Measurements from ENCODE around the gene ZNF736.
"Not testable (repeated sequence)": the region's sequence is repeated elsewhere in the genome, so short reads cannot be mapped to it uniquely, and the experiment has no call there.

ZNF736 gene

DNA sequence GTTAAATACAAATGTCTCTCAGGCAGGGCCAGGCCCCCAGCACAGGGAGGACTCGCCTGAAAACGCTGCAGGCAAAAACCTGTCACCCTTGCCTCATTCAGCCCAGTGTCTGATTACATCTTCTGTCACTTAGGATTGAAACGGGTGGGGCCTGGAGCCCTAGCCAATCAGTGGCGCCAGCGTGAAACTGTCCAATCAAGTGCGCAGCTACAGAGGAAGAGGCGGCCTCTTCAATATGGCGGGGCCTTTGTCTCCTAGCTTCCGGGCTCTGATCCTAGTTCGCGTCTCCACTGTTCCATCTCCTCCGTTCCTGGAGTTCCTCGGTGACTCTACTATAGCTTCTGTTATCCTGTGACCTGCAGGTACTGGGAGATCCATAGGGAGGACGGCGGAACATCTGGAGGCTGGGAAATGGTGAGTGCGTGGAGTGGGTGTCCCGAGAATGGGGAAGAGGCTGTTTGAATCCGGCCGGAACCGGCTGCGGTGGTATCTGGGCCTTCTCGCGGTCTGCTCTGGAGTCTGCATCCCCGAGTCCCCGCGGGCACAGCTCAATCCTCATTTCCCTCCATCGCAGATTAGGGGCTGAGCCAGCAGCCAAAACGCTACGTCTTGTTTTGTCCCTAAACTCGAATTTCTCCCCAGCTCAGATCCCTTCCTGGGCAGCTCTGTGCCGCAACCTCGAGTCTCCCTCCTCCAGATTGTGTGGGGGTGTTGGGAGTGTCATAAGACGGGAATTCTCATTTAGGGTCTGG is at the start of gene ZNF736:
ZNF736 (plus strand) TSS at position 222 of the 752 bp plus-strand sequence; CDS start at position 412, 190 bp downstream.
- peak; percentile 97 for DNase-seq (ENCODE audit: low read depth, low spot score)

- DNase-seq (ENCODE audit: low read depth, low spot score), result no peak
Measured at GRCh38 chr7:64266341-64266919, 47.3 kb upstream of the ZNF736 start.

GRCh38 chr7:64277630-64278029 is 36.1 kb upstream of the ZNF736 start:
- DNase-seq (ENCODE audit: low read depth, low spot score), result no peak

DNA sequence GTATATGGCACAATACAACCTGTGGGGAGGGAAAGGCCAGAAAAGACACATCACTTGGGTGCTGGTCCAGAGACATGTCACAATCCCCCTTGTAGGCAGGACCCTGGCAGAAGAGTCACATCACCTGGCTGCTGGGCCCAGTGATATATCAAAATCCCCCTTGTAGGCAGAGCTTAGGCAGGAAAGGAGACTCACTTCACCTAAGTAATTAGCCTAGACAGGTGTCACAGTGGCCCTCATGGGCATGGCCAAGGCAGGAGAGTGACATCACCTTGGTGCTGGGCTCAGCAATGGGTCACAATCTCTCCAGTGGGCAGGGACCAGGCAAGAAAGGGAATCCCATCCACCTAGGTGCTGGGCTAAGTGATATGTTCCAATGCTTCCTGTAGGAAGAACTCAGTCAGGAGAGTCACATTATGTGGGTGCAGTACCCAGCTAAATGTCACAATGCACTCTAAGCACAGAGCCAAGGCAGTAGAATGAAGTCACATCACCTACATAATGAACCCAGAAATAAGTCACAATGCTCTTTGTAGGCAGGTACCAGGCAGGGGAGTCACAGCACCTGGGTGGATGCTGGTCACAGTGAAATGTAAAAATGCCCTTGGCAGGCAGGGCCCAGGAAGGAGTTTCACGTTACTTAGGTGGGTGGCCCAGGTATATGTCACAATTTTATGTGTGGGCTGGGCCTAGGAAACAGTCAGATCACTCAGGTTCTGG is 18.9 kb upstream of the ZNF736 start:
- DNase-seq (ENCODE audit: low read depth, low spot score), result no peak

GRCh38 chr7:64297418-64297817 is 16.3 kb upstream of the ZNF736 start:
- not testable (repeated sequence) for DNase-seq (ENCODE audit: low read depth, low spot score)

DNA sequence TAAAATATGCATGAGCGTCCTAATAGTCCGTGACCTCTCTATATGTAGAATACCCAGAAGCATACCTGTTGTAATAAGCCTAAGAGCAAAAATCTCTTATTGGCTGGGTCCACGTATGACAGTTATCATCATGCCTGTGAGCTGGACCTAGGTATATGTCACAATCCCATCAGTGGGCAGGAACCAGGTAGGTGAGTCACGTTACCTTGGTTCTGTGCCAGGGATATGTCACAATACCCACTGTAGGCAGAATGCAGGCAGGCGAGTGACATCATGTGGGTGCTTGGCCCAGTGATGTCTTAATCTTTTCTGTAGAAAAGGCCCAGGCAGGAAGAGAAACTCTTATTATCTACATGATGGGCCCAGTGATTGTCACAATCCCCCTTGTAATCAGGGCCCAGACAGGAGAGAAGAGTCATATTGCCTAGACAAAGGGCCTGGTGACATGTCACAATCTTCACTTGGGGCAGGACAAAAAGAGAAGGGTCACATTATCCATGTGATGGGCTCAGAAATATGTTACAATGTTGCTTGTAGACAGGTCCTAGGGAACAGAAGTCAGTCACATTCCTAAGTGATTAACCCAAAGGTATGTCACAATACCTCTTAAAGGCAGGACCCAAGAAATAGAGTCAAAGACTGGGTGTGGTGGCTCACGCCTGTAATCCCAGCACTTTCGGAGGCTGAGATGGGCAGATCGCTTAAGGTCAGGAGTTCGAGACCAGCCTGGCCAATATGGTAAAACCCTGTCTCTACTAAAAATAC is 12.9 kb upstream of the ZNF736 start:
- DNase-seq (ENCODE audit: low read depth, low spot score), result no peak

- DNase-seq (ENCODE audit: low read depth, low spot score), result peak; percentile 95
Measured at GRCh38 chr7:64307254-64308015, 6.3 kb upstream of the ZNF736 start.

GRCh38 chr7:64308016-64308270 is 5.8 kb upstream of the ZNF736 start:
- no peak for DNase-seq (ENCODE audit: low read depth, low spot score)

DNA sequence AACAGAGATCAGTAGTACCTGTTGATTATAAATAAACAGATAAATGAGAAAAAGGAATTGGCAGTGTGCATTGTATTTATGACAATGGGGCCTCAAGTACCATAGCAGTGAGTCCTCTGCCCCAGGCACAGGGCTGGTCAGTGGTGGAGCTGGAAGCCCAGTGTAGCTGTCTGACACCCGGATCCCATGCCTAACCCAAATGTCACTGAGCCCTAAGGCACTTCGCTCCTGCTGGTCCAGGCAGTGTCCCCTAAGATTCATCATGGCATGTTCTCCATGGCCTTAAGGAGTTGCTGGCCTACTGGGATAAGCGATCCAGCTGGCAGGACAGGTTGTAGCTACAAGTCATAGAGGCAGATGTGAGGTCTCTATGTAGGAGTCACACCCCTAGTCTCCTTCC is 3.3 kb upstream of the ZNF736 start:
- DNase-seq (ENCODE audit: low read depth, low spot score), result no peak

GRCh38 chr7:64312826-64313225 is 935 bp upstream of the ZNF736 start:
- DNase-seq (ENCODE audit: low read depth, low spot score), result no peak

GRCh38 chr7:64314566-64314965 is 805 bp downstream of the ZNF736 start:
- no peak for DNase-seq (ENCODE audit: low read depth, low spot score)

DNA sequence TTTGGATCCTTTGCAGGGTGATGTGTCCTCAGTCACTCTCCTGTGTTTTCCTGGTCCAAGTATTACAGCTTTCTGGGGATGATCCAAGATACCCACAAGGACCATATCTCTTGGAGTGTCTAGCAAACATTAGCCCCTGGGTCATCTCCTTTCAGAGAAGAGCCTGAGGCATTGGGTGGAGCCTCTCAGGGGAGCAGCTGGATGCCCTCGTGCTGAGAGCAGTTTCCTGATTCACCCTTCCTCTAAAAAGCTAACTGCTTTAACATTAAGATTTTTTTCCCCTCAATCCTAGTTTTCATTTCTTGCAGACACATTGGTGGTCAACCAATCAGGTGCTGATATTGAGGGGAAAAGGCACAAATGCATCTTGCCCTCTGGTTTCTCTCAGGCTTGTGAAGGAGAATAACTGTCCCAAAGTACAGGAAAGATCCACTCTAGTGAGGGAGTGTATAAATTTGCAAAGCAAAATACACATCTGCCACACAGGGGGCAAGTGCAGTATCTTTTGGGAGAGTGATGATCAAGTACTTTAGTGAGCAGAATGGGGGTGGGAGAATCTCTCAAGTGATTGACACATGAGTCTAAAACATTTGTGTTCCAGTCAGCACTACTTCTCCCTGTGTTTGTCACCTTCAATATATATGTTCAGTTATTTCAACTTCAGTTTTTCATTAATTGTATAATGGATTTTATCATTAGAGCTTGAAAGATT is 2.4 kb downstream of the ZNF736 start:
- not testable (repeated sequence) for DNase-seq (ENCODE audit: low read depth, low spot score)

DNA sequence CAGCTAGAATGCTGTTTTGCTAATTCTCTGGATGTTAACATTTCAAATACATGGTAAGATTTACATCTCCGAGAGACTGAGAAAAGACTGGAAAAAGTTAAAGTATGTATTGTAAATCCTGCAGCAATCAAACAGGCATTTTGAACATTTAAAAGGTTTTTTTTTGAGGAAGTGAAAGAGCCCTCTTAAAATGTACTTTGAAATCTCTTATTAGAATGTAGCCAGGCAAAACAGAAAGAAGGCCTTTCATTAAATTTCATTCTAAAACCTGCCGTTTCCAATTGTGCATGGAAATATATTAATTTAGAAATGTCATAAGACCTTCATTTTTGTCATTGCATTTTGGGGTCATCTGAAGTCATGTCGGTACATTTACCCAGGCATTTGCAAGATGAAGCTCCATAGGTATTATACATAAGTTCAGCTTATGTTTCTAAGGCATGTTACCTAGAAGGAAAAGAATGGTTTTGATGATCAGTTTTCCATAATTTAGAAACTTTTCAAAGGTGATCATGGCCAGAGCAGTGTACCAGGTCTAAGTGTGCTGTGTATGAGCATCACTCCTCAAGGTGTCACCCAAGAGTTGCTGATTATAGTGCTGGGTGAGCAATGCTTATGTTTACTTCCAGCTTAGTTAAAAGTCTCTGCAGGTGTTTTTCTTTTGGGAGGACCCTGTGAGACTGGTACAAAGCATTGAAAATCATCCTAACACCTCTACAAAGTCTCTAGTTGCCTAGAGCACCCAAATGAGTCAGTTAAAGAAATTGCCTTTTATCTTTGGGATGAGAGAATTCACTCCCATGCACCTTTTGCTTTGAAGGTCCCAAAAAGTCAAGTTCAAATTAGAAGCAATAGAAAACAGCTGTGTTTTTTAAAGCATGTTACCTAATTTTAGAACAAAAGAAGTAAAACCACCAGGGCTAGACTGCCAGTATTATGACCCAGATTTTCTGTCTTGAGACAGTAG is 7.1 kb downstream of the ZNF736 start:
- DNase-seq (ENCODE audit: low read depth, low spot score), result no peak

DNA sequence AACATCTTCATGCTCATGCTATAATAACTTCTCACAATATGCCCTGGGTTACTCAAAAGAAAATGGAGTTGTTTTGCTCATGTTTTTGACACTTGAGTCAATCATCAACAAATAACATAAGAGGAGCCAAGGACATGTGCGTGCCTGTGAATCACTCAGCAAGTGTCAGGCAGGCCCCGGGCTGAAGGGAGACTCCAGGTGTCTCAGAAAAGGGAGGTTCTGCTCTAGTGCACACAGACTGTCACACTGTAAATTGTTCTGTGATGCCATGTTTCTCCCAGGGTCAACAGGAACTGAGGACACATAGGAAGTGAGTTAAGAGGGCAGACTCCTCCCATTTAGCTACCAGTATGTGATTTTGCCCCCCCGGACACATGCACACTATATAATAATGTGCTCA is 10.4 kb downstream of the ZNF736 start:
- DNase-seq (ENCODE audit: low read depth, low spot score), result not testable (repeated sequence)

- not testable (repeated sequence) for DNase-seq (ENCODE audit: low read depth, low spot score)
Measured at GRCh38 chr7:64348713-64349210, 35.0 kb downstream of the ZNF736 start.

DNA sequence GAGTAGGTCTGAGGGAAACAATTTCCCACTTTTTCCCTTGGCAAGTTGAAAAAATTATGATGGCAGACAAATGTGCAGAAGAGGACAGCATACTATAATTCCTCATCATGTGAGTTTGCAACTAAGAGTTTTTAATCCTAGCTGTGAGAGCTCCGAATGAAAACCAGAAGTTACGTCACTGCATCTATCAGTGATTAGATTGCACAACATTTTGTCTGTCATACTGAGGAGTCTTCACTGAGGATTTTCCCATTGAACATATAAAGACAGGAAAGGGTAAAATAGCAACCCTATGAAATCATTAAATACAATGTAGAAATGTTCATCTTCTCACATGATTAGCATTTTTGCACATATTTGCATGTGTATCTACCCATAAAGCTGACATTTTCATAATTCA is 45.8 kb downstream of the ZNF736 start:
- no peak for DNase-seq (ENCODE audit: low read depth, low spot score)

GRCh38 chr7:64371116-64371515 is 57.4 kb downstream of the ZNF736 start:
- DNase-seq (ENCODE audit: low read depth, low spot score), result no peak

GRCh38 chr7:64373017-64373416 is 59.3 kb downstream of the ZNF736 start:
- no peak for DNase-seq (ENCODE audit: low read depth, low spot score)

DNA sequence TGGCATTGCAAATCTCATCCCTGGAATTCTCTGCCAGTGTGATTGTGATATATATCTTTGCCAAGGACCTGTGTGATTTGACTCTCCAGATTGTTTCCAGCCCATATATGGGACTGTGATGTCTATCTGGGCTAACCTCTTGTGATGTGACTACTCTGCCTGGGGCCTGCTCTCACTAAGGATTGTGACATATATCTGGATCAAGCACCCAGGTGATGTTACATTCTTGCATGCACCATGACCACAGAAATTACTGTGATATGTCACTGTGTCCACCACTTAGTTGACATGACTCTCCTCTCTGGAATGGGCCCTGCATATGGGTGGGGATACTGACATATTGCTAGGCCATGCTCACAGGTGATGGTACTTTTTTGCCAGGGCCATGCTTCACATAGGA is 86.6 kb downstream of the ZNF736 start:
- DNase-seq (ENCODE audit: low read depth, low spot score), result no peak
